ENCODE results near the gene GRM2.

- TF ChIP-seq CTCF (IDR thresholded peaks at IDR 0.05) (no peak), POLR2A (IDR thresholded peaks at IDR 0.05) (no peak)
These were observed 44.4 kb upstream of the GRM2 start for GRCh38 chr3:51662456-51662855.
